MM.1S (cell line): ENCODE data around the gene ANKLE1.

Experiments
- DNase-seq: peaks from one replicate; pipeline ENCODE4 v3.0.0-alpha.2; 2015
- H2AFZ ChIP-seq: fragments of 300-600 bp; sonication (generic); 2 replicates; pipeline ENCODE4 v1.6.0; 2016; ENCODE audit warnings: antibody characterized with exemption, low read length
- H3F3A ChIP-seq: fragments of 300-600 bp; sonication (generic); 2 replicates; pipeline ENCODE4 v1.6.1; 2016; ENCODE audit warnings: mild to moderate bottlenecking, antibody characterized with exemption, low read length, moderate library complexity, mixed read lengths; ENCODE audit not compliant: insufficient read depth
- H3K27ac ChIP-seq: fragments of 300-600 bp; sonication (generic); 2 replicates; pipeline ENCODE4 v1.5.1; 2016; ENCODE audit warnings: mild to moderate bottlenecking, low read length
- H3K27me3 ChIP-seq: fragments of 300-600 bp; sonication (generic); replicated peaks from 2 replicates; pipeline ENCODE4 v1.6.0; 2016; ENCODE audit warnings: low read length; ENCODE audit not compliant: insufficient read depth
- H3K36me3 ChIP-seq: fragments of 300-600 bp; sonication (generic); replicated peaks from 2 replicates; pipeline ENCODE4 v1.6.1; 2016; ENCODE audit warnings: mild to moderate bottlenecking, low read length, mixed read lengths; ENCODE audit not compliant: insufficient read depth
- H3K4me1 ChIP-seq: fragments of 300-600 bp; sonication (generic); 2 replicates; pipeline ENCODE4 v1.6.1; 2016; ENCODE audit warnings: low read length, mixed read lengths
- H3K4me2 ChIP-seq: fragments of 300-600 bp; sonication (generic); 2 replicates; pipeline ENCODE4 v1.6.0; 2016; ENCODE audit warnings: low read depth, low read length
- H3K4me3 ChIP-seq: fragments of 300-600 bp; sonication (generic); 2 replicates; pipeline ENCODE4 v1.5.1; 2016; ENCODE audit warnings: low read length, mixed read lengths
- H3K79me2 ChIP-seq: fragments of 300-600 bp; sonication (generic); 2 replicates; pipeline ENCODE4 v1.6.1; 2016; ENCODE audit warnings: mixed run types, low read length, mixed read lengths
- H3K9ac ChIP-seq: fragments of 300-600 bp; sonication (generic); 2 replicates; pipeline ENCODE4 v1.6.1; 2016; ENCODE audit warnings: low read length, mixed read lengths
- H3K9me2 ChIP-seq: fragments of 300-600 bp; sonication (generic); replicated peaks from 2 replicates; pipeline ENCODE4 v1.6.1; 2016; ENCODE audit warnings: mild to moderate bottlenecking, low read length, mixed read lengths; ENCODE audit not compliant: insufficient read depth
- H3K9me3 ChIP-seq: fragments of 300-600 bp; sonication (generic); replicated peaks from 2 replicates; pipeline ENCODE4 v1.6.1; 2016; ENCODE audit warnings: mild to moderate bottlenecking, low read length, mixed read lengths; ENCODE audit not compliant: insufficient read depth
- H4K20me1 ChIP-seq: fragments of 300-600 bp; sonication (generic); 2 replicates; pipeline ENCODE4 v1.6.1; 2016; ENCODE audit warnings: mild to moderate bottlenecking, low read length, moderate library complexity, mixed read lengths; ENCODE audit not compliant: insufficient read depth
- CTCF ChIP-seq: fragments of 300-600 bp; sonication (generic); IDR thresholded peaks from 2 replicates; pipeline ENCODE4 v1.5.1; 2016; ENCODE audit warnings: antibody characterized with exemption, low read length, mixed read lengths
- EZH2 ChIP-seq: fragments of 300-600 bp; sonication (generic); optimal IDR thresholded peaks from 2 replicates; pipeline ENCODE3; 2017; ENCODE audit warnings: low read depth, mild to moderate bottlenecking, antibody characterized with exemption, low read length, mixed read lengths
- EZH2phosphoT487 ChIP-seq: fragments of 300-600 bp; sonication (generic); IDR thresholded peaks from 2 replicates; pipeline ENCODE4 v1.6.1; 2018; ENCODE audit warnings: antibody characterized with exemption, low read length

Gene ANKLE1

GRCh38 chr19:17263712-17264640 lies 17.7 kb upstream of the ANKLE1 start:
- no peak overlapping the region for H3K9ac ChIP-seq
- H3K36me3 ChIP-seq: no peaks in the 10 kb centered on the region
- H3K27me3 ChIP-seq: no peaks in the 10 kb centered on the region; the same call in 1 of the 2 replicates
- H2AFZ ChIP-seq: no peak overlapping the region
- H3K27ac ChIP-seq: no peak overlapping the region
- no peak for TF ChIP-seq CTCF
- no peak for TF ChIP-seq EZH2phosphoT487
- TF ChIP-seq EZH2: no peak
- no peak overlapping the region for H3K4me3 ChIP-seq
- peaks cover 8% of the 10 kb centered on the region; the same call in 1 of the 2 replicates for H3F3A ChIP-seq
- H3K4me2 ChIP-seq: no peak overlapping the region
- H4K20me1 ChIP-seq: no peaks in the 10 kb centered on the region
- H3K9me2 ChIP-seq: no peaks in the 10 kb centered on the region
- DNase-seq: no peak
- H3K79me2 ChIP-seq: peaks cover 16% of the 10 kb centered on the region
- H3K4me1 ChIP-seq: peaks cover 5% of the 10 kb centered on the region; the same call in 1 of the 2 replicates
- no peaks in the 10 kb centered on the region for H3K9me3 ChIP-seq

- no peaks in the 10 kb centered on the region for H3K9me2 ChIP-seq
- no peaks in the 10 kb centered on the region for H4K20me1 ChIP-seq
- H3K9me3 ChIP-seq: no peaks in the 10 kb centered on the region
- H3F3A ChIP-seq: peaks cover 8% of the 10 kb centered on the region; the same call in 1 of the 2 replicates
- peaks cover 18% of the 10 kb centered on the region for H3K79me2 ChIP-seq
- no peak for DNase-seq
- H3K27ac ChIP-seq: no peak within 1 kb of the TSS
- no peaks in the 10 kb centered on the region for H3K27me3 ChIP-seq
- H3K4me3 ChIP-seq: no peak within 1 kb of the TSS
- peaks cover 5% of the 10 kb centered on the region; the same call in 1 of the 2 replicates for H3K4me1 ChIP-seq
- no peaks in the 10 kb centered on the region for H3K36me3 ChIP-seq
- H2AFZ ChIP-seq: no peak within 1 kb of the TSS
- H3K4me2 ChIP-seq: no peak within 1 kb of the TSS
- no peak within 1 kb of the TSS for H3K9ac ChIP-seq
- no peak for TF ChIP-seq CTCF
These were observed 17.1 kb upstream of the ANKLE1 start, which contains the start of gene USHBP1 for GRCh38 chr19:17264641-17264979. USHBP1 (minus strand) TSS chr19:17264745; CDS start chr19:17264299, 446 bp downstream.

- H3K27me3 ChIP-seq: no peaks in the 10 kb centered on the region
- H4K20me1 ChIP-seq: no peaks in the 10 kb centered on the region
- H3F3A ChIP-seq: peaks cover 8% of the 10 kb centered on the region; the same call in 1 of the 2 replicates
- H3K9me2 ChIP-seq: no peaks in the 10 kb centered on the region
- H3K4me2 ChIP-seq: peak overlapping the region; percentile 57; the same call in 1 of the 2 replicates
- H3K79me2 ChIP-seq: peaks cover 18% of the 10 kb centered on the region
- peaks cover 5% of the 10 kb centered on the region; the same call in 1 of the 2 replicates for H3K4me1 ChIP-seq
- H2AFZ ChIP-seq: peak overlapping the region; percentile 77; the same call in 1 of the 2 replicates
- H3K9me3 ChIP-seq: no peaks in the 10 kb centered on the region
- no peaks in the 10 kb centered on the region for H3K36me3 ChIP-seq
- H3K4me3 ChIP-seq: peak overlapping the region; percentile 18; the same call in 1 of the 2 replicates
- H3K27ac ChIP-seq: peak overlapping the region; percentile 86; the same call in 1 of the 2 replicates
- DNase-seq: no peak
- H3K9ac ChIP-seq: peak overlapping the region; percentile 62; the same call in 1 of the 2 replicates
- TF ChIP-seq EZH2phosphoT487 (no peak), CTCF (no peak), EZH2 (no peak)
These were observed 15.7 kb upstream of the ANKLE1 start for GRCh38 chr19:17266026-17266425.
